ENCODE data around the gene ANO4. TPM values are rescaled to one million over a fixed set of nuclear protein-coding genes. Genes with fewer than 3 reads are reported as not detected.
"Not testable (repeated sequence)": the region's sequence is repeated elsewhere in the genome, so short reads cannot be mapped to it uniquely, and the experiment has no call there.

Gene ANO4
- total RNA-seq, 1 donor from 2014 or later, result 4.1 TPM

DNA sequence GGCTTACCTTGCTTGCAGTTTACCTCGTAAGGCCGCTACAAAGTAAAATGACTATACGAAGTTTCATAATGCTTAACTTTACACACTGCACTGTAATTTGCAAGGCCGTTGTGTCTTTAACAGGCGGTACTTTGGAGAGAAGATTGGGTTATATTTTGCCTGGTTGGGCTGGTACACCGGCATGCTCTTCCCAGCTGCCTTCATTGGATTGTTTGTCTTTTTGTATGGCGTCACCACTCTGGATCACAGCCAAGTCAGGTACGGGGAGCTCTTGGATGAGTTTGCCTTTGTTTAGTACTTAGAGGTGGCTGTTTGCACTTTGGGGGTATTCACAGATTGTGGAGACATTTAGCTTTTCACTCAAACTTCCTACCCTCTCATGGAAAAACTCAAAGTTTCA, 247.6 kb downstream of the ANO4 start:
- no peak for DNase-seq (ENCODE audit: low spot score)

- DNase-seq (ENCODE audit: low spot score), result no peak
Measured at GRCh38 chr12:101044512-101045059, 250.0 kb downstream of the ANO4 start.

- no peak for DNase-seq (ENCODE audit: low spot score)
Measured at GRCh38 chr12:101045486-101046464, 251.2 kb downstream of the ANO4 start.

GRCh38 chr12:101047652-101048051, 253.1 kb downstream of the ANO4 start:
- DNase-seq (ENCODE audit: low spot score), result no peak

DNA sequence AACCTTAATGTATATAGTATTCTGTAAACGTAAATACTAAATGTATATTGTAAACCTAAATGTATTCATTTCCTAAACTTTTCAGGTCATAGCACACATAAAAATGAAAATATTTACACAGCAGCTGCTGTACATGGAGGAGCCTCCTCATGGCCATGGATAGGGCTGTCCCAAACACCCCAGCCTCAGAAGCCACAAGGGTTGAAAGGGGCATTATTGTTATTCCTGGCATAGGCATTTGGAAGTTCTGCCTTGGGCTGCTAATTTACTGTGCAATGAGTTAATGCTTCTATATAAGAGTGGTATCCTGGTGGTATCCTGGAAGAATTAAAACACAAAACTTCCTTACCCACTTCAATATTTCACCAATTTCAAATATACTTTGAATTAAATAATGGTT, 256.1 kb downstream of the ANO4 start:
- DNase-seq (ENCODE audit: low spot score), result no peak

DNA sequence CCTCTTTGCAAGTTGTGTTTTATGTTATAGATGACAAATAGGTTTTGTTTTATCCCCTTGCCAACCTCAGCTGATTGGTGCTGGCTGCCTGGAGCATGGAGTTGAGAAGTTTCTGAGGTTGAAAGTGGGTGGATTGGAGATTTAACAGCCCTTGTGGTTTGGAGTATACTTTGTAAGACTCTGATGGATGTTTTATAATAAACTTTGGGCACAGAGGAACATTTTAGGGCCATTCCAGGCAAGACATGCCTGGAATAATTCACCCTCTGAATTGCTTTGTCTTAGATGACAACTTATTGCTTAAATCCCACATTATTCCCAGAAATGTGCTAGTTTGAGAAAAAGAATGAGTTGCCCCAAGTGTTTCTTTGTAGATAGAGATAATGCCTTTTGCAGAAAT, 256.6 kb downstream of the ANO4 start:
- no peak for DNase-seq (ENCODE audit: low spot score)

DNA sequence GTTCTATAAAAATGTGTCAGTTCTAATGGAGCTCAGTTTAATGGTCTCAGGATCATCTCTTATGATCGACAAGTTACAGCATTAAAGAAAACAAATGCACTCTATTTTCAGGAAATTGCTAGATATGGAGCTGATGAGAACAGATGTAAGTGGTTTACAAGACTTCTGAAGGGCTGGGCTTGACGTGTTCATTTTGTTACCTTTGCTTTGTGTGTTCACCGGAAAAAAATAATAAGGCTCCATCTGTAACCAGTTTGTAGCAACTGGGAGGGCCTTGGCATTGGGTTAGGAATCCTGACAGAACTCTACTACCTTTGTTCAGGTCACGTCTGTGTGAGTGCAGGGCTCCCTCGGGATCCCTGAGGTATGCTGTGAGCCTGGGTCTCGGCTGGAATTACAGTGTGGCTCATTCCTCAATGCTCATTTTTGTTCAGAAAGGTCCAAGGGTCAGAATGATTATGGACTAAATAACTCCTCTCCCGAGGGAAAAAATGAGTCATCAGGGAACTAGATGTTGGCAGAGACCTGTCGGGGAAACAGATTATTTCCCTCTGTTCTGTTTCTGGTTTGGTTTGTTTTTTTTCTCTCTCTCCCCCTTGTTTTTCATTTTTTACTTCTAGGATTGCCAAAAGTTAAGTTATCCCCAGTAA, 257.4 kb downstream of the ANO4 start:
- DNase-seq (ENCODE audit: low spot score), result no peak

DNA sequence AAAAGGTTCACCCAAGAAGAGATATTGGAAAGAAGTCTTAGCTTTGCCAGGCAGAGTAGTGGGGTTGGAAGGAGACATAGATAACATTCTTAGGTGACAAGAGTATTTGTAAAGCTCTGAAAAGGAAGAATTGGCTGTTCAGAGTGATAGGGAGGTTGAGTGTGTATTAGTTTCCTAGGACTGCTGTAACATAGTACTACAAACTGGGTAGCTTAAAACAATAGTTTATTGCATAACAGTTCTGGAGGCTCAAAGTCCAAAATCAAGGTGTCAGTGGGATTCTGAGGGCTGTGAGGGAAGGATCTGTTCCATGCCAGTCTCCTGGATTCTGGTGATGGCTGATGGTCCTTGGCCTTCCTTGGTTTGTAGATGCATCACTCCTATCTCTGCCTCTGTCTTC, 258.6 kb downstream of the ANO4 start:
- DNase-seq (ENCODE audit: low spot score), result no peak

DNA sequence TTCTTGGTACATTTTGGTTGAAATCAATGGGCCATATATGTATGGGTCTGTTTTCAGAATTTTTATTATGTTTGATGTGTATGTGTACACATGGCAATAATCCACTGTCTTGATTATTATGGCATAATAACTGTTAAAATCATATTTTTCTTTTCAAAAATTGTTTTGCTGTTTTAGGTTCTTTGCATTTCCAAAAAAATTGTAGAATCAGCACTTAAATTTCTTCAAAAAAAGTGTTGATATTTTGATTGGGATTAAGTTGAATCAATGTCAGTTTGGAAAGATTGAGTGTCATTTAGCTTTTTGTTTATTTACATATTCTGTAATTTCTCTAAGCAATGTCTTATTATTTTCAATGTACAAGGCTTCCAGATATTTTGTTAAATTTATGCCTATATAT, 261.4 kb downstream of the ANO4 start:
- no peak for DNase-seq (ENCODE audit: low spot score)

DNA sequence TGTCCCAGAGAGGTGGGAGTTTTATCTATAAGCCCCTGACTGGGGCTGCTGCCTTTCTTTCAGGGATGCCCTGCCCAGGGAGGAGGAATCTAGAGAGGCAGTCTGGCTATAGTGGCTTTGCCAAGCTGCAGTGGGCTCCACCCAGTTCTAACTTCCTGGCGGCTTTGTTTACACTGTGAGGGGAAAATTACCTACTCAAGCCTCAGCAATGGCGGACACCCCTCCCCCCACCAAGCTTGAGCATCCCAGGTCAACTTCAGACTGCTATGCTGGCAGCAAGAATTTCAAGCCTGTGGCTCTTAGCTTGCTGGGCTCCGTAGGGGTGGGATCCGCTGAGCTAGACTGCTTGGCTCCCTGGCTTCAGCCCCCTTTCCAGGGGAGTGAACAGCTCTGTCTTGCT, 267.9 kb downstream of the ANO4 start:
- DNase-seq (ENCODE audit: low spot score), result not testable (repeated sequence)

DNA sequence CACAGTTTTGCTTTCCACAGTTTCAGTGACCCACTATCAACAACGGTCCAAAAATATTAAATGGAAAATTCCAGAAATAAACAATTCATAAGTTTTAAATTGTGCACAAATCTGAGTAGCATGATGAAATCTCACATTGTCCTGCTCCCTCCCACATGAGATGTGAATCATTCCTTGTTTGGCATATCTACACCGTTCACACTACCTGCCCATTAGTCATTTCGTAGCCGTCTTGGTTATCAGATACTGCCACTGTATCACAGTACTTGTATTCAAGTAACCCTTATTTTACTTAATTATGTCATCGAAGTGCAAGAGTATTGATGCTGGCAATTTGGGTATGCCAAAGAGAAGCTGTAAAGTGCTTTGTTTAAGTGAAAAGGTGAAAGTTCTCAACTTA, 270.1 kb downstream of the ANO4 start:
- DNase-seq (ENCODE audit: low spot score), result no peak

- no peak for DNase-seq (ENCODE audit: low spot score)
Measured at GRCh38 chr12:101066489-101066888, 271.9 kb downstream of the ANO4 start.

GRCh38 chr12:101068402-101068801, 273.8 kb downstream of the ANO4 start:
- no peak for DNase-seq (ENCODE audit: low spot score)

DNA sequence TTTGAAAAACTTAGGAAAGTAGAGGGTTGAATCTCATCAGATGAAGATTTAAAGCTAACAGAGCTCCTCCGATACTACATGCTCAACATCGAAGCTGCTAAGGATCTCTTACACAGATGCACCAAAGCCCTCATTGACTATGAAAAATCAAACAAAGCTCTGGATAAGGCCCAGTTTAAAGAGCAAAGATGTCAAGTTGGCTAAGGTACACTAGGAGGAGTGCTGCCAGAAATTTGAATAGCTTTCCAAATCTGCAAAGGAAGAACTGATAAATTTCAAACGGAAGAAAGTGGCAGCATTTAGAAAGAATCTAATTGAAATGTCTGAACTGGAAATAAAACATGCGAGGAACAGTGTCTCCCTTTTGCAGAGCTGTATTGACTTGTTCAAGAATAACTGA, 274.3 kb downstream of the ANO4 start:
- no peak for DNase-seq (ENCODE audit: low spot score)

DNA sequence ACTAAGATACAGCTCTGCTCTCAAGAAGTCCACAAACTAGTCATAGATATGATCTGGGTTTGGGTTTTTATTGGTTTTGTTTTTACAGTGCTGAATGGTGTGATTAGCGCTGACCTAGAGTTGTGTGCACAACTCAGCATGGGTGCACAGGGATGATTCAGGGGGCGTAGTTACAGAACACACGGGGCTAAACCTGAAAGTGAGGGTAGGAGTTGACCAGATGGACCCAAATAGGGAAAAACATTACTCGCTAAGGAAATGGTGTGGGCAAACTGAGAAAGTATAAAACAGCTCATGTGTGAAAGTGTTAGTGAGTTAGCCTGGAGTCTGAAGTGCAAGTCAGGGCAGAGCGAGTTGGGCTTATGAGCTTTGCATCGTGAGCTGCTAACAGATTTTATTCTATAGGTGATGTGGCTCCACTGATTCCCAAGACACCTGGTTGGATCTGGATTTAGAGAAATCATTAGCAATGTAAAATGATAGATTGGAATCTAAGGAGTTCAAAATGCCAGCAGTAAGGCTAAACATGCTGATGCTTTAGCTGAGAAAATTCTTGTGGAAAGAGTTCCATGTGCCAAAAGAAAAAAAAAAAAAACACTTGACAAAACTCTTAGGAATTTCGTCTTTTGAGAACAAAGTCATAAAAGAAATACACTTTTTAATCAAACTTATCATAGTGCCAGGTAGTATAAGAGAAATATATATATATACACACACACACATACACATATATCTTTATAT, 280.5 kb downstream of the ANO4 start:
- DNase-seq (ENCODE audit: low spot score), result no peak

GRCh38 chr12:101076921-101077320, 282.3 kb downstream of the ANO4 start:
- DNase-seq (ENCODE audit: low spot score), result no peak

- no peak for DNase-seq (ENCODE audit: low spot score)
Measured at GRCh38 chr12:101077791-101078528, 283.4 kb downstream of the ANO4 start.

GRCh38 chr12:101078536-101079285, 284.1 kb downstream of the ANO4 start:
- no peak for DNase-seq (ENCODE audit: low spot score)

DNA sequence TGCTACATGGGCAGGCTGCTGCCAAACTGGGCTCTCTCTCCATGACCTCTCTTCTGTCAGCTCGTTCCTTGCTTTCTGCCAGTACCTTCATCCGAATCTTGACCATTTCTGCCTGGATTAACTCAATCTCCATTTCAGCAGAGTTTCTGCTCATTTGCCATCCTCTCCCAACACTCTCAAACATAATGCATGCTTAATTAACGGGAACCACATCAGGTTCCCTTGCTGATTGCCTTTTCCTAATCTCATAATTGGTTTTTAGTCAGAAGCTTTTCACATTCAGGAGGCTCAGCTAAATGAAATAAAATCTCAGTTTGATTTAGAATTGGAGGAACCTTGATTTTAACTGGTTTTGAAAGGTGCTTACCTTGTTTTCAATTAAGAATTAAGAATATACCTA, 288.1 kb downstream of the ANO4 start:
- no peak for DNase-seq (ENCODE audit: low spot score)

- no peak for DNase-seq (ENCODE audit: low spot score)
Measured at GRCh38 chr12:101086490-101087135, 292.0 kb downstream of the ANO4 start.
